Hepatocyte (in vitro differentiated cells): ENCODE measurements around the gene ZFYVE27. TPM values are rescaled to one million over a fixed set of nuclear protein-coding genes. Genes with fewer than 3 reads are reported as not detected.

ENCODE experiments used
- DNase-seq: peaks from one replicate; pipeline ENCODE4 v3.0.0-alpha.2; 2016; ENCODE audit warnings: low spot score
- H2AFZ ChIP-seq: fragments of 200-600 bp; sonication (generic); 2 replicates; pipeline ENCODE4 v1.6.0; 2016; ENCODE audit warnings: antibody characterized with exemption, mild to moderate bottlenecking
- H3K27ac ChIP-seq: fragments of 200-600 bp; sonication (generic); 2 replicates; pipeline ENCODE4 v1.5.1; 2016; ENCODE audit warnings: mild to moderate bottlenecking
- H3K27me3 ChIP-seq: fragments of 200-600 bp; sonication (generic); 2 replicates; pipeline ENCODE4 v1.6.1; 2016
- H3K36me3 ChIP-seq: fragments of 200-600 bp; sonication (generic); replicated peaks from 2 replicates; pipeline ENCODE4 v1.5.1; 2016; ENCODE audit warnings: low read depth; ENCODE audit not compliant: insufficient read depth
- H3K4me1 ChIP-seq: fragments of 200-600 bp; sonication (generic); 2 replicates; pipeline ENCODE4 v1.5.1; 2016; ENCODE audit warnings: mild to moderate bottlenecking, moderate library complexity; ENCODE audit not compliant: insufficient read depth
- H3K4me2 ChIP-seq: fragments of 200-600 bp; sonication (generic); 2 replicates; pipeline ENCODE4 v1.6.0; 2016
- H3K4me3 ChIP-seq: fragments of 200-600 bp; sonication (generic); 2 replicates; pipeline ENCODE4 v1.5.1; 2016; ENCODE audit warnings: mild to moderate bottlenecking
- H3K79me2 ChIP-seq: fragments of 200-600 bp; sonication (generic); 2 replicates; pipeline ENCODE4 v1.6.0; 2017; ENCODE audit warnings: mild to moderate bottlenecking
- H3K9me2 ChIP-seq: fragments of 200-600 bp; sonication (generic); replicated peaks from 2 replicates; pipeline ENCODE4 v1.6.0; 2017; ENCODE audit warnings: mild to moderate bottlenecking; ENCODE audit not compliant: insufficient read depth
- H3K9me3 ChIP-seq: fragments of 200-600 bp; sonication (generic); 2 replicates; pipeline ENCODE4 v1.5.1; 2016; ENCODE audit warnings: low read depth, mild to moderate bottlenecking
- H4K20me1 ChIP-seq: fragments of 200-600 bp; sonication (generic); 2 replicates; pipeline ENCODE4 v1.6.0; 2016; ENCODE audit warnings: mild to moderate bottlenecking; ENCODE audit not compliant: insufficient read depth, poor library complexity, severe bottlenecking
- CTCF ChIP-seq: fragments of 200-600 bp; sonication (generic); IDR thresholded peaks from 2 replicates; pipeline ENCODE4 v1.5.1; 2016; ENCODE audit warnings: antibody characterized with exemption, mild to moderate bottlenecking; ENCODE audit not compliant: poor library complexity
- EZH2 ChIP-seq: fragments of 200-600 bp; sonication (generic); IDR thresholded peaks from 2 replicates; pipeline ENCODE4 v1.6.1; 2016; ENCODE audit warnings: antibody characterized with exemption, mild to moderate bottlenecking, borderline replicate concordance
- EZH2phosphoT487 ChIP-seq: fragments of 200-600 bp; sonication (generic); IDR thresholded peaks from one replicate; pipeline ENCODE4 v1.6.1; 2018; ENCODE audit warnings: antibody characterized with exemption, mild to moderate bottlenecking, low read depth, moderate library complexity; ENCODE audit not compliant: unreplicated experiment, severe bottlenecking
- WGBS: methylation state at CpG from one replicate; pipeline ENCODE4 v1.1.6; 2016; ENCODE audit warnings: low lambda C conversion rate; ENCODE audit errors: missing lambda C conversion rate; 5-methylcytosine and 5-hydroxymethylcytosine counted together
- polyA plus RNA-seq: library from polyadenylated mRNA; unstranded; fragments of >200 nt; fragmentation: Nextera tagmentation; extraction: Ambion mirVana; gene quantifications from 2 replicates; pipeline ENCODE4 v1.2.1, GENCODE V29; 2016
- total RNA-seq: library from RNA; depleted of rRNA; stranded (reverse); fragments of >200 nt; gene quantifications from 2 replicates; pipeline ENCODE4 v1.2.3, GENCODE V29; 2014

ZFYVE27 gene
- total and polyA plus RNA-seq, 2 experiments from 2014 or later, result 24.9 to 30.3 TPM

GRCh38 chr10:97774811-97775294, 37.9 kb downstream of the ZFYVE27 start:
- H3K4me1 ChIP-seq, result peaks cover 13% of the 10 kb centered on the region
- H2AFZ ChIP-seq, result no peak overlapping the region
- DNase-seq, result no peak
- no peaks in the 10 kb centered on the region for H3K79me2 ChIP-seq
- H3K9me3 ChIP-seq, result no peaks in the 10 kb centered on the region
- peaks cover 39% of the 10 kb centered on the region for H3K27me3 ChIP-seq
- no peaks in the 10 kb centered on the region for H3K9me2 ChIP-seq
- no peak for TF ChIP-seq CTCF
- no peak for TF ChIP-seq EZH2phosphoT487
- no peak for TF ChIP-seq EZH2
- no peak overlapping the region for H3K27ac ChIP-seq
- no peaks in the 10 kb centered on the region for H4K20me1 ChIP-seq
- WGBS, result 76% methylated on average over 10 of the region's 10 CpGs
- H3K36me3 ChIP-seq, result no peaks in the 10 kb centered on the region
- H3K4me3 ChIP-seq, result no peak overlapping the region
- no peak overlapping the region for H3K4me2 ChIP-seq

- Histone ChIP-seq H3K9me3 (no peaks in the 10 kb centered on the region), H3K9me2 (no peaks in the 10 kb centered on the region), H2AFZ (no peak overlapping the region), H3K79me2 (no peaks in the 10 kb centered on the region), H3K36me3 (no peaks in the 10 kb centered on the region), H3K27me3 (peaks cover 20% of the 10 kb centered on the region), H3K4me3 (no peak overlapping the region), H3K4me2 (no peak overlapping the region), H3K27ac (no peak overlapping the region), H4K20me1 (no peaks in the 10 kb centered on the region), H3K4me1 (peaks cover 19% of the 10 kb centered on the region)
- DNase-seq, result no peak
- 82% methylated on average over 4 of the region's 4 CpGs for WGBS
- TF ChIP-seq EZH2phosphoT487 (no peak), CTCF (no peak), EZH2 (no peak)
These were observed 40.2 kb downstream of the ZFYVE27 start for GRCh38 chr10:97777143-97777542.

DNA sequence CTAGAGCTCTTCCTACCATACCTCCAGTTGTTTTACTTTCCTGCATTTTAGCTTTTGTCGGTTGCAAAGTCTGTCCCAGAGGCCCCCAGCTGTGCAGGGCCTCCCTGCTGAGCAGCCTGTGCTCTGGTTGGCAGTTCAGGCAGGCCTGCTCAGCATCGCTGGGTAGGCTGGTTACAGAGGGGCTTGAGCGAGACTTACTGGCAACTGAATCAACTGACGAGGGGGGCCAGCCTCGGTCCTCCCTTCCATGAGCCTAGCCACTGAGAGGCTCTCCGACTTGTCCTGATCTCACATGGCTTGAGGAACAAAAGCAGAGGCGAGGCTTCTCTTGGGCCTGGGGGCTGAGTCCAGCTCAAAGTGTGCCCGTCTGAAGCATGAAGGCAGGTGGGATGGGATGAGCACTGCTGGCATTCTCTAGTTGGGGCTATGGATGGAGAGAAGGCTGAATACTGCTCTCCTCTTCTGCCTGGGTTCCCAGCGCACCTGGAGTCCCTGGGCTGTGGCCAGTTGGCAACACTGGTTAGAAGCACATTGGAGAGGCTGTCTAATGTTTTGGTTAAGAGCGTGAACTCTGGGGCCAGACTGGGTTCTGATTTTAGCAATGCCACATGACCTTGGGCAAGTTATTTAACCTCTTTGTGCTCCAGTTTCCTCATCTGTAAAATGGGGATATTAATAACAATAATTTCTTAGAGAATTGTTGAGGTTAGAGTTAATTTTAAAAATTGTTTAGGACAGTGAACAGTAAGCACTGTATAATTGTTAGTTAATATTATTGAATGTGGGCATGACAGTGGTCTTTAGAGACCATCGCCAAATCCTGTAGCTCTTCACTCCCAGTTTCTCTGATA, 41.7 kb downstream of the ZFYVE27 start:
- DNase-seq, result no peak
- Histone ChIP-seq H2AFZ (no peak overlapping the region), H3K27ac (no peak overlapping the region), H3K4me3 (no peak overlapping the region), H4K20me1 (no peaks in the 10 kb centered on the region), H3K27me3 (peaks cover 4% of the 10 kb centered on the region), H3K9me3 (no peaks in the 10 kb centered on the region), H3K36me3 (no peaks in the 10 kb centered on the region), H3K4me1 (peaks cover 19% of the 10 kb centered on the region), H3K9me2 (no peaks in the 10 kb centered on the region), H3K79me2 (no peaks in the 10 kb centered on the region), H3K4me2 (no peak overlapping the region)
- no peak for TF ChIP-seq EZH2
- TF ChIP-seq EZH2phosphoT487, result no peak
- TF ChIP-seq CTCF, result no peak
- 75% methylated on average over 11 of the region's 11 CpGs for WGBS
